ENCODE results near the gene HEG1. TPM values are rescaled to one million over a fixed set of nuclear protein-coding genes. Genes with fewer than 3 reads are reported as not detected.
A peak's percentile ranks its signal among the peaks of the same experiment; 100 is the strongest.

The HEG1 gene
- total RNA-seq, 1 donor from 2014 or later: 153 TPM

DNA sequence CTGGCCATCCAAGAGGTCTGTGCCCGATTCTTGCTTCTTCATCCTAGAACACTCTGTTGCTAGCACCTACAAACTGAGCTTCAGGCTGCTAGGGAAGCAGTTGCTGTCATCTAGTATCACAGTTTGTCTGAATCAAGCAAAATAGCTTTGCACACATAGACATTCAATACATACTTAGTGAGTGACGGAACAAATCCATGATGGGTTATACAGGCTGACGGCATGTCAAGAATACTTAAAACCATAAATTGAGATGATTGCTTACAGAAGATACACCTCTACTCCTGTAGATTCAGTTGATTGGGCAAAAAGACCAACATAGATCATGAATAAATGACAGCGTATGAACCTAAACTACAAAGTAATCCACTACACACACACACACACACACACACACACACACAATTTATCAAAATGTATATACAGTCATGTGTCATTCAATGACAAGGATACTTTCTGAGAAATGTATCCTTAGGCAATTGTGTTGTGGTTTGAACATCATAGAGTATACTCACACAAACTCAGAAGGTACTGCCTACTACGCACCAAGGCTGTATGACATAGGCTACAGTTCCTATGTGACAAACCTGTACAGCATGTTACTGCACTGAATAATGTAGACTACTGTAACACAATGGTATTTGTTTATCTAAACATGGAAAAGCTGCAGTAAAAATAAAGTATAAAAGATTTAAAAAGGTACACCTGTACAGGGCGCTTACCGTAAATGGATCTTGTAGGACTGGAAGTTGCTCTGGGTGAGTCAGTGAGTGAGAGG is 14.4 kb upstream of the HEG1 start:
- intact Hi-C loops (cut with DNase I): no loop called here
- DNase-seq (ENCODE audit: low spot score in 2 of 2): peak in 1 of 2 donors; percentile 11
- TF ChIP-seq, protein P1, sequence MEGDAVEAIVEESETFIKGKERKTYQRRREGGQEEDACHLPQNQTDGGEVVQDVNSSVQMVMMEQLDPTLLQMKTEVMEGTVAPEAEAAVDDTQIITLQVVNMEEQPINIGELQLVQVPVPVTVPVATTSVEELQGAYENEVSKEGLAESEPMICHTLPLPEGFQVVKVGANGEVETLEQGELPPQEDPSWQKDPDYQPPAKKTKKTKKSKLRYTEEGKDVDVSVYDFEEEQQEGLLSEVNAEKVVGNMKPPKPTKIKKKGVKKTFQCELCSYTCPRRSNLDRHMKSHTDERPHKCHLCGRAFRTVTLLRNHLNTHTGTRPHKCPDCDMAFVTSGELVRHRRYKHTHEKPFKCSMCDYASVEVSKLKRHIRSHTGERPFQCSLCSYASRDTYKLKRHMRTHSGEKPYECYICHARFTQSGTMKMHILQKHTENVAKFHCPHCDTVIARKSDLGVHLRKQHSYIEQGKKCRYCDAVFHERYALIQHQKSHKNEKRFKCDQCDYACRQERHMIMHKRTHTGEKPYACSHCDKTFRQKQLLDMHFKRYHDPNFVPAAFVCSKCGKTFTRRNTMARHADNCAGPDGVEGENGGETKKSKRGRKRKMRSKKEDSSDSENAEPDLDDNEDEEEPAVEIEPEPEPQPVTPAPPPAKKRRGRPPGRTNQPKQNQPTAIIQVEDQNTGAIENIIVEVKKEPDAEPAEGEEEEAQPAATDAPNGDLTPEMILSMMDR (IDR thresholded peaks at IDR 0.05): no peak

DNA sequence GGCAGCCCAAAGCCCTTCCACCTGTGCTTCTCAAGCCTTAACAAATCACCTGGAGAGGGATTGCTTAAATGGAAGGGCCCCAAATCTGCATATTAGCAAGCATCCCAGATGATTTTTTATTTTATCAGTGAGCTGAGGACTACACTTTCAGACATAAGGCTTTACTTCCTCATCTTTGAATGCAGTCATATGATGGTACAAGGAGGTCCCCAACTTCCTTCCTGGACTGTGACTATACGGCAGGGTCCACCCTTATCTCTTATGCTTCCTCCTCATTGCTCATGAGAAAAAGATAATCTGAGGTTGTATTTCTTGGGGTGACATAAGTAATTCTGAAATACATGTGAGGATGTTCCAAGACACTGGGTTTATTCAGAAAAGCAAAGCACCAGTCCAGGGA is 13.7 kb upstream of the HEG1 start:
- TF ChIP-seq, protein P1 (IDR thresholded peaks at IDR 0.05): no peak
- DNase-seq (ENCODE audit: low spot score in 2 of 2): peak in 1 of 2 donors; percentile 55
- Histone ChIP-seq H3K4me3 (no peak overlapping the region), H3K27me3 (no peaks in the 10 kb centered on the region), H3K36me3 (no peaks in the 10 kb centered on the region), H3K27ac (no peak overlapping the region), H3K4me1 (no peaks in the 10 kb centered on the region), H3K9me3 (no peaks in the 10 kb centered on the region)
- intact Hi-C loops (cut with DNase I): no loop called here

More for the DNA sequence above, 14.4 kb upstream of the HEG1 start:
- Histone ChIP-seq H3K4me1 (no peaks in the 10 kb centered on the region), H3K27me3 (no peaks in the 10 kb centered on the region), H3K36me3 (no peaks in the 10 kb centered on the region), H3K9me3 (no peaks in the 10 kb centered on the region), H3K27ac (no peak overlapping the region), H3K4me3 (no peak overlapping the region)

DNA sequence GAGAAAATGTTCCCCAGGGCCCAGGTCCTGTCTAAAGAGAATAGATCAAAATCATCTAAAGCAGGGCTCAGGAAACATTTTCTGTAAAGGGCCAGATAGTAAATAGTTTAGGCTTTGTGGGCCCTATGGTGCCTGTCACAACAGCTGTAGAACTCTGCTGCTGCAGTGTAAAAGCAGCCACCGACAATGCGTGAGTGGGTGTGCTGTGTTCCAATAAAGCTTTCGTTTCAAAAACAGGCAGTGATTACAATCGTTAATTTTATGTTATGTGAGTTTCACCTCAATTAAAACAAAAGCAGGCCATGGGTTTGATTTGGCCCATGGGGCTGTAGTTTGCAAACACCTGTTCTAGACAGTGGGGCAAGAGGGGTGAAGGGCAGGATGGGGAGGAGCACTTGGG is 12.5 kb upstream of the HEG1 start:
- no peaks in the 10 kb centered on the region for H3K36me3 ChIP-seq
- H3K27ac ChIP-seq: no peak overlapping the region
- H3K9me3 ChIP-seq: no peaks in the 10 kb centered on the region
- TF ChIP-seq, protein P1 (IDR thresholded peaks at IDR 0.05): no peak
- H3K27me3 ChIP-seq: no peaks in the 10 kb centered on the region
- peak in 1 of 2 donors; percentile 13 for DNase-seq (ENCODE audit: low spot score in 2 of 2)
- H3K4me3 ChIP-seq: no peak overlapping the region
- H3K4me1 ChIP-seq: peaks cover 4 to 5% of the 10 kb centered on the region in 2 donors
- intact Hi-C loops (cut with DNase I): no loop called here

DNA sequence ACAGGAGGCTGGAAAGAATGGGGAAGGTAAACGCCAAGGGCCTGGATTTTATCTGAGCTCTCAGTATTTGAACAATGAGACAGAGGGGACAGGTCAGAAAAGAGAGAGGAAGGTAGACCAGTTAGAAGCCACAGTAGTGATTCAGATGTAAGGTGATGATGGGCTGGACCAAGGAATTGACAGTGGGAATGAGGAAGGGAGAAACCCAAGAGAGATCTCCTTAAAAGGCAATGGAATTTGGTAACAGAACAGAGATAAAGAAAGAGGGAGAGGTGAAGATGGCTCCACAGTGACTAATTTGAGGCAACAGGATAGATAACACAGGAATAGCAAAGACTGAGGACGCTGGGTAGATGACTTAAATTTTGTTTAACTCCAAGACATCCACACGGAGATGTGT is 11.4 kb upstream of the HEG1 start:
- H3K27ac ChIP-seq: no peak overlapping the region
- TF ChIP-seq, protein P1 (IDR thresholded peaks at IDR 0.05): no peak
- intact Hi-C loops (cut with DNase I): no loop called here
- H3K9me3 ChIP-seq: no peaks in the 10 kb centered on the region
- no peak overlapping the region for H3K4me3 ChIP-seq
- no peaks in the 10 kb centered on the region for H3K27me3 ChIP-seq
- DNase-seq (ENCODE audit: low spot score in 2 of 2): no peak
- H3K4me1 ChIP-seq: peaks cover 10 to 12% of the 10 kb centered on the region in 2 donors
- H3K36me3 ChIP-seq: no peaks in the 10 kb centered on the region

DNA sequence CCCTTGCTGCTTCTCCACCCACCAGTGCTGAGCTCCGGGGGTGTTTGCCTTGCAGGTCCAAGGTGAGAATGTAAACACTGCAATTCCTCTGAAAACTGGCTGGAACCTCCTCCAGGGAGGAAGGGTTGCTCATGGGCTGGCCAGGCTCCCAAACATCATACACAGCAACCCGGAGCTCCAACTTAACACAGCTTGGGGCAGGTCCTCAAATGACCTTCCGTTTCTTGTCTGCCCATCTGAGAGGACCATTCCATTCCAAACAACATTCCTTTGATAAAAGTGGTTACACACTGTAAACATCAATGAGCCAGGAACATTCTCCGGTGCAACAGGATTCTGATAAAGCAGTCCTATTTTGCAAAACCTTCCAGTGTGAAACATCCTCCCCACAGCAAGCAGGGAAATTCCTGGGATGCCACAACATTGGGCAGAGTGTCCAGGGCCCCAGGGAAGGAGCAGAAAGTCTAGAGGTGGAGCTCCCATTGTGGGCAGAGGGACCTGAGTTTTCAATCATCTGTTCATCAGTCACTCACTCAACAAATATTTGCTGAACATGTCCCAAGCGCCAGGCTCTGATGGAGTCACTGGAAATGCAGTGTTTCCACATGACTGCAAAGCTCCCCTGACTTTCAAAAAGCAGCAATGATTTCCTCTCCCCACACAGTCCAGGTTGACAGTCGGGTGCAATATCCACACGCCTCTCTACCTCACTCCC is 7.3 kb upstream of the HEG1 start:
- DNase-seq (ENCODE audit: low spot score in 2 of 2): peak in 1 of 2 donors; percentile 83
- Histone ChIP-seq H3K27me3 (no peaks in the 10 kb centered on the region), H3K9me3 (no peaks in the 10 kb centered on the region), H3K27ac (peak overlapping the region; percentile 54 to 76), H3K4me1 (peaks cover 10 to 28% of the 10 kb centered on the region in 2 donors), H3K36me3 (no peaks in the 10 kb centered on the region), H3K4me3 (no peak overlapping the region)
- TF ChIP-seq, protein P1 (IDR thresholded peaks at IDR 0.05): no peak
- intact Hi-C loops (cut with DNase I): loop anchor here (5.0 kb wide), 1 partner anchor 44 kb away; no protein-coding TSS in a partner anchor

All from ascending aorta (tissue), 2 donors.